IMR-90 (cell line): Measurements from ENCODE around the gene CDK5R1.

Experiments used
- CEBPB ChIP-seq: IDR thresholded peaks from 2 replicates; pipeline ENCODE4 v1.6.1; 2012; ENCODE audit warnings: low read depth, low read length, improper control_type of control experiment
- CTCF ChIP-seq: conservative IDR thresholded peaks from 2 replicates; pipeline ENCODE4 v1.5.1; 2012; ENCODE audit warnings: mild to moderate bottlenecking, low read depth, low read length, improper control_type of control experiment

GRCh38 chr17:32490101-32490482 is 3.3 kb downstream of the CDK5R1 start:
- TF ChIP-seq CTCF (no peak), CEBPB (no peak)
